ENCODE results near the gene MEIS3.

MEIS3 gene

DNA sequence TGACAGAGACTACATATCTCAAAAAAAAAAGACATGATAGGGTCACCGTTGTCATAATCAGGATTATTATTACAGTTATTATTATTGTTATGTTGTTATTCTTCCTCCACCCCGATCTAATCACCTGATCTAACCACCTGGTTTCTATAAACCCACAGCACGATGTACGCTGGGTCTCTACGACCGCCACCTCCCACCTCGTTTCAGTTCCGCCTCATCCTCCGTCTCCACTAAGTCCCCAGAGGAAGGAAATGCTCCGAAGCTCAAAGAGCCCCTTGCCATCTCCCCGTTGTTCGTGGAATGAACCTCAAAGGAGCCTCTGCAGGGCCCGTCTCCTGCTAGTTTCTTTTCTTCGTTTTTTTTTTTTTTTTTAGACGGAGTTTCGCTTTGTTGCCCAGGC lies 15.9 kb upstream of the MEIS3 start:
- no peak for DNase-seq

DNA sequence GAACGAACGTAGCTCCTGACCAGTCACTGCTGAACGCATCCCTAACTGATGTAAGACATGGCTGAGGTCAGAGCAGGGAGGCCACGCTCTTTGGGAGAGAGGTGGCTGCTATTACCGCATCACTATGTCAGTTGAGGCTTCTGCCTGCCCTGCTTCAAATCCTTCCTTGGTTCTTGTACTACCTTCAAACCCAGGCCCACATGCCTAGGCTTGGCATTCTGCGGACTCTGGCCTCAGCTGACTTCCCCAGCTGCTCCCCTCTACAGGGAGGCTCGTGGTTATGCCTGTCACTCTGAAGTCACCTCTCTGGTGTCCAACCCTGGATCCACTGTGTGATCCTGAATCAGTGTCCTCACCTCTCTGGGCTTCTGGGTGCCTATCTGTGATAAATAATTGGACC lies 14.8 kb upstream of the MEIS3 start:
- no peak for DNase-seq

DNA sequence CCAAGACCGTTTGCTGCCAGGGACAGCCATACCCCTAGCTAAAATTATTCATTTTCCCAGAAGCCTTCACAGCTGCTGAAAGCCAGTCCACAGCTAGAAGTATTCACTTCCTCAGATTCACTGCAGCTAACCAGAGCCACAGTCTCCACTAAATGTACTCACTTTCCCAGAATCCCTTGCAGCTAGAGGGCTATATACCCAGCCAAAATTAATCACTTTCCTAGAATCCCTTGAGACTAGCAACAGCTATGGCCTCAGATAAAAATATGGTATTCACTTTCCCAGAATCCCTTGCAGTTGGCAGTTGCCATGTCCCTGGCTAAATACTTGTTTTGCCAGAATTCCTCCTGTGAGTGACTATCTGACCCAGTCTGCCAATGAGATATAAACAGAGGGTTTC lies 13.8 kb upstream of the MEIS3 start:
- no peak for DNase-seq

DNA sequence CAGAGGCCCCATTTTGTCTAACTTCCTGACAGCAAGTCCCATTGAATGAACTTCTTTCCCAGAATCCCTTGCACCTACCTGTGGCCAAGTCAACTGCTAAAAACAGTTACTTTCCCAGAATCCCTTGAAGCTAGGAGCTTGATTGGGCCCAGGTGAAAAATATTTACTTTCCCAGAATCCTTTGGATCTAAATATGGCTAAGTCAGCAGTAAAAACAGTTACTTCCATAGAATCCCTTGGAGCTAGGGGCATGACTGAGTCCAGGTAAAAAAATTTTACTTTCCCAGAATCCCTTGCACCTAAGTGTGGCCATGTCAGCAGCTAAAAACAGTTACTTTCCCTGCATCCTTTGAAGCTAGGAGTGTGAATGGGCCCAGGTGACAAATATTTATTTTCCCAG lies 13.2 kb upstream of the MEIS3 start:
- DNase-seq, result no peak

DNA sequence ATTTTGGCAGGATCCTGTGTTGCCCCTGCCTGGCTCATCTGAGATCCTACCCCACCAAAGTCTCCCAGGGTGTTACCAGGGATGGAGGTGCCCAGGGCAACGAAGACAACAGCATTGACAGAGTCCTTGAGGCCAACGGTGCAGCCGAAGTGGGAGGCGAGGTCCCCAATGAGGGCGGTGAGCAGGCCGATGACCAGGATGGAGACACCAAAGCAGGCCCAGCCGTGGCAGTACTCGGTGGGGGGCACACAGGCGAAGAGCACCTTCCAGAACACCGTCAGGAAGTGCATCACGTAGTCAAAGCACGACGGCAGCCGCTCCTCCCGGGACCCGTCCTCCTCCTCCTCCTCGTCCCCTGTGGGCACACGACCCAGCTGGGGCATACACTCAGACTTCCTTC lies 12.8 kb upstream of the MEIS3 start:
- no peak for DNase-seq

DNA sequence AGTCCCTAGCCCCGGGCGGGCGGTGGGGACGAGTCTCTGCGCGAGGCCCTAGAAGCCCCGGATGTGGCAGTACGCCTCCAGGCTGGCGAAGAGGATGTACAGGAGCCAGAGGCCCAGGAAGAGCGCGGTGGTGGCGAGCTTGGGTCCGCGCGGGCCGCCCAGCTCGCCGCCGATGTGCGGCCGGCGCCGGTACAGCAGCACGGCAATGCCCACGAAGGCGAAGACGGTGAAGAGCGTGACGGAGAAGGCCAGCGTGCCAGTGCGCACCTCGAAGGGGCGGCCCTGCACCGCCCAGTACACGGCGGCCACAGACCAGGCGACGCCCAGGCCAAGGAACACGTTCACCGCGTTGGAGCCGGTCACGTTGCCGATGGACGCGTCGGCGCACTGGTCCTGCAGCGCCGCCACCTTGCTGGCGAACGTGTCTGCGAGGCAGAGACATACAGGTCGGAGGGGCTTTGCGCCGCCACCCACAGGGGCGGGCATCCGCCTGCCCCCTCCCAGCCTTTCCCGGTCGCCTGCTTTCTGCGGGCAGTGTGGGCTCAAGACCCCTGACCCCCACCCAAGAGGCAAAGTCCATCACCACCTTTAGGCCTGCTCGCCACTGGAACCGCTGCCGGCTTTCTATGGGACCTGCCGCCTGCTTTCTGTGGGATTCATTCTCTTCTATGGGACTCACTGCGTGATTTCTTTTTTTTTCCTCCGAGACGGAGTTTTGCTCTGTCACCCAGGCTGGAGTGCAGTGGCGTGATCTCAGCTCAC lies 10.9 kb upstream of the MEIS3 start:
- DNase-seq, result no peak

DNA sequence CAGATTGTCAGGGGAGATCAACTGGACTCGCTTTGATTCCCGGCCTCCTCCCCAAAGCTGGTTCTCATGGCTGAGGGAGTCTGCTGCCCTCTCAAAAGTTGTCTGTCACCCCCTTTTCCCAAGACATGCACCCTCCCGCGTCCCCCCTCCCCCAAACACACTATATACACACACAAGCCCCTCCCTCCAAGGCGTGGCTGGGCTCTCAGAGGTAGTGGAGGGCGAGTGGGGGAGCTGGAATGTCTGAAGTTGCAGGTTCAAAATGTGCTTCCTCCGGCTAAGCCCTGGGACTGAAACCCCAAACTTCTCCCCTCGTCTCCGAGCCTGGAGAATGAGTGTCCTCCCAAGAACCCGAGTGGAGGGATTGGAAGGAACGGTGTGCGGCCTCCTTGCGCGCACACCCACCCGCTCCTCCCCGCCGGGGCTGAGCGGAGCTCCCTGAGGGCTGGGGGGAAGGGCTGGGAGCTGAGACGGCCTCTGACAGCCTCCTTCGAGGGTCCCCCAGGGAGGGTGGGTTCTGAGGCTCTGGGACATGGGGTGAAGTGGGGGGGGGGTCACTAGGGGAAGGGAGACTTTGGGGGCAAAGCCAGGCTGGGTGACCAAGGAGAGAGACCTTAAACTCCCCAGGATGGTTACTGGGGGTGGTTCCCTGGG lies 9.9 kb upstream of the MEIS3 start:
- no peak for DNase-seq

DNA sequence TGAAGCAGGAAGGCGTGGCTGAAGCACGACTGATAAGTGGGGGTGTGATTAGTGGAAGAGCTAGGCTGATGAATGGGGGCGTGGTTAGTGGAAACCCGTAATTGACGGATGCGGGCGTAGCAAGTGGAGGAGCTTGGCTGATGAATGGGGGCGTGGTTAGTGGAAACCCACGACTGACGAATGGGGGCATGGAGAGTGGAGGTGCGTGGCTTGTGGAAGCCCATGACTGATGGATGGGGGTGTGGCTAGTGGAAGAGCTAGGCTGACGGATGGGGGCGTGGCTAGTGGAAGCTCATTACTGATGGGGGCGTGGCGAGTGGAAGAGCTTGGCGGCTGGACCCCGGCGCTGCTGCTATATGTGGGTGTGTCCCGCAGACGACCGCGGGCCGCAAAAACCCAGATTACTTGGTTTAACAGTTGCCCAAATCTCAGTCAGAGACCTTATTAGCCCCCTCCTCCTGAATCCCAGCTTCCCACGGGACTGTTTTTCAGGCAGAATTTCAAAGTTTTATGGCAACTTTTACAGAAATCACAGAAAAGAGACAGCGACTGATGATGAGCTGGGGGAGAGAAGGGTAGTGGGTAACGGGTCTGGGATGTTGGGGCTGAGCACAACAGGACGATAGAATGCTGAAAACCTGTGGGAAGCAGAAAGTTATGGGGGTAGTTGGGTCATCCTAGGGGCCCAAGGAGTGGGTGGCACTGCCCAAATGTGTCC lies 9.0 kb upstream of the MEIS3 start:
- peak in 3 of 4 experiments; percentile 35 to 60 (median 50) for DNase-seq

DNA sequence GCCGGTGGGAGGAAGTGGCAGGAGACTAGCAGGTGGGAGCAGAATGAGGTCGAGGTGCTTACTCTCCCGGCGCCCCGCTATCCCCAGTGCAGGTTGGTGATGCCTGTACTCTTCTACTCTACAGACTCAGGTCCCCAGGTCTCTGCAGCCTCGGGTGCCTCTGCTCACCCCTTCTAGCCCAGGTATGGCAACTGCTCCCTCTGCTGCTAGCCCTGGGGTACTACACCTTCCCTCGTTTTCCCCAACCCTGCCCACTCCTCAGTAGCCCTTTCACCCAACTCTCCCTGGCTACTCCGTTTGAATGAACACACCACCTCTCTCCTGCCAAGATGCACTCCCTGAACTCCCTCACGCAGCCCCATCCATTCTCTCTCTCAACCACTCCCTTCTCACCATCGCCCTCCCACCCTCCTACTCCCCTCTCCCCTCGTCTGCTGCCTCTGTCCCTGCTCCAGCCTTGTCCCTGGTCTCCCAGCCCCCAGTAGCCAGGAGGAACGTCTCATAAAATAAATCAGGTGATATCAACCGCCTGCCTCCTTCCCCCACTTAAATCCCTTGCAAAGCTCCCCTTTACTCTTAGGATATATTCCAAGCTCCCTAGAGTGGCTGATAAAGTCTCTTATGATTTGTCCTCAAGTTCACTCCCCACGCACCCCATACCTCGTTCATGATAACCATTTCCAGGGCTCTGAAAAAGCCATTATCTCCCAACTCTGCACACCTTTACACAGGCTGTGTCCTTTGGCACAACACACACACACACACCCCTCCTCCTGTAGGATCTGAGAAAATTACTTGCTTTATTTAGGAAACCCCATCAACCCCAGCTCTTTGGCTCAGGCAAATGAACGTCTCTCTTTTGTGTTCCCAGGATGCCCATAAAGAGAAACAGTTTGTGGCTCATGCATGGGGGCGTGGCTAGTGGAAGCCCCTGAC lies 8.2 kb upstream of the MEIS3 start:
- DNase-seq, result peak; percentile 24 to 53 (median 38)

DNA sequence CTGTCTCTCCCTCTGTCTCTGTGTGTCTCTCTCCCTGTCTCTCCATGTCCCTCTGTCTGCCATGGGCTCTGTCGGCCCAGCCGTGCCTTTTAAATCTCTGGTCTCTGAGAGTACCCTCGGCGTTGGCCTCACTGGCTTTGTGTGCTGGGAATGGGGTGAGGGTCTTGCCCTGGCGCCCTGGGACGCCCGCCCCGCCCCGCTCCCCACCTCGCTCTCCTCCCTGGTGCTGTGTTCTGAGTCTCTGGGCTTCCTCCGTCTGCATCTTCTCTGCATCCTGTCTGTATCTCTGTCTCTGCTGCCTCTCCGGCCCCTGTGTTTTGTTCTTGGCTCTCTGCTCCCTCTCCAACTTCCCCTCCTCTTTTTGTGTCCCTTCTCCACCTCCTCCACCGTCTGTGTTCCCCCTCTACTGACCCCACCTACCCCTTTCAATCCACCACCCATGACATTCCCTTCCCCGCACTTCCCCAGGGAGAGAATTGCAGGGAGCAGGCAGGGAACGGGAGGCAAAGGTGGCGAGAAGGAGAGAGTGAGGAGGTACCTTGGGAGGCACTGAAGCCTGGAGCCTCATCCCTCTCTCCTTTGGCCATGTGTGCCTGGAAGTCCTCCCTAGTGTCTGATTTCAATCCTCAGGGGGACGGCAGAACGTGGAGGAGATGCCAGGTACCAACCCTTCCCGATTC lies 4.0 kb upstream of the MEIS3 start:
- no peak for DNase-seq

DNA sequence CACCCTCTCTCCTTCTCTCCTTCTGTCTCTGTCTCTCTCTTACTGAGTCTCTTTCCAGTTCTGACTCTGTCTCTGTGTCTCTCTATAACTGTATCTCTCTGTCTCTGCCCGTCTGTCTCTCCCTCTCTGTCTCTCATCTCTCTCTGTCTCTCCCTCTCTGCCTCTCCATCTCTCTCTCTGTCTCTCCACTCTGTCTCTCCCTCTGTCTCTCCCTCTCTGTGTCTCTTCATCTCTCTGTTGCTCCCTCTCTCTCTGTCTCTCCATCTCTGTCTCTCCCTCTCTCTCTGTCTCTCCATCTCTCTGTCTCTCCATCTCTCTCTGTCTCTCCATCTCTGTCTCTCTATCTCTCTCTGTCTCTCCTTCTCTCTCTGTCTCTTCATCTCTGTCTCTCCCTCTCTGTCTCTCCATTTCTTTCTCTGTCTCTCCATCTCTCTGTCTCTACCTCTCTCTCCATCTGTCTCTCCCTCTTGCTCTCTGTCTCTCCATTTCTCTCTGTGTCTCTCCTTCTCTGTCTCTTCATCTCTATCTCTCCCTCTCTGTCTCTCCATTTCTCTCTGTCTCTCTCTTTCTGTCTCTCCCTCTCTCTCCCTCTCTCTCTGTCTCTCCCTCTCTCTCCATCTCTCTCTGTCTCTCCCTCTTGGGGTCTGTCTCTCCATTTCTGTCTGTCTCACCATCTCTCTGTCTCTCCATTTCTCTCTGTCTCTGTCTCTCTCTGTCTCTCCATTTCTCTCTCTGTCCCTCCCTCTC lies 3.3 kb upstream of the MEIS3 start:
- no peak for DNase-seq

DNA sequence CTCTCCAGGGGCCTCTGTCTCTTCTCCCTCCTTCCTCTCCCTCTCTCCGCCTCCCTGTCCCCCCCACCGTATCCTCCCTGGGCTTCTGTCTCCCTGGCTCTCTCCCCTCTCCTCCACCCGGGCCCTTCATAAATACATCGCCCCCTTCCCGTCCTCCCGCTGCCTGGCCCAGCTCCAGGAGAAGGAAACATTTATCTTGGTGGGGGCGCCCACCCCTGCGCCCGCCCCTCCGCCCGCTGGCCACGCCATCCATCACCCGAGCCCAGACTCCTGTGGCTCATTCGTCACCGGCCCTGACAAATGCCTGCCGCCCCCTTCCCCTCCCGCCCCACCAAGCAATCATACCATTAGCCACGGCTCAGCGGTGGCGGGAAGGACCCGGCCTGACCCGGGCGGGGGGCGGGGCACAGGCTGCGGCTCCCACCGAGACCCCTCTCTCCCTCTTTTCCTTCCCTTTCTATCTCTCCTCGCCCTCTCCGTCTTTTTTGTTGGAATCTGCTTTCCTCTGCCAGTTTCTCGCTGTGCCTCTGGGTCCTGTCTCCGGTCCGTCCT lies 2.6 kb upstream of the MEIS3 start:
- no peak for DNase-seq

DNA sequence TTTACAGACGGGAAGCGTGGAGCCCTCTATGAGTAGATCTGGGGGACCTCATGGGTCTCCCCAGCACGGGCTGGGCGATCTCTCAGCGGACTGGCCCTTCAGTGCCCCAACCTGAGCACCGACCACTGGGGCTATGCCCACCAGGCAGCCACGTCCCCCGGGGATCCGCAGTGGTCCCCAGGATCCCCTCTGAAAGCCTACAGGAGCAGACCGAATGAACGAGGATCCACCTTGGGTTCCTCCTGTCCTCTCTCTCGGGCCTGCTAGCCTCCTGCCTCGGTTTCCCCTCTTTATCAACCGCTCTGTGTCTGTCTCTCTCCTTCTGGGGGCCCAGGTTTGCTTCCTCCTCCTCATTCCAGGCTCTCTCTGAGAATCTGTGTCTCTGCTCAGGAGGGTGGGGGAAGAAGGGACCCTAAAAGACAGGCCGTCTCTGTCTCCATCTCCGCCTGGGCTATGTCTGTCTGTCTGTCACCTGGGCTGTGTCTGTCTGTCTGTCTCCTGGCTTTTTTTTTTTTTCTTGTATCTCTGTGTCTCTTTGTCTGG lies 2.0 kb upstream of the MEIS3 start:
- no peak for DNase-seq

DNA sequence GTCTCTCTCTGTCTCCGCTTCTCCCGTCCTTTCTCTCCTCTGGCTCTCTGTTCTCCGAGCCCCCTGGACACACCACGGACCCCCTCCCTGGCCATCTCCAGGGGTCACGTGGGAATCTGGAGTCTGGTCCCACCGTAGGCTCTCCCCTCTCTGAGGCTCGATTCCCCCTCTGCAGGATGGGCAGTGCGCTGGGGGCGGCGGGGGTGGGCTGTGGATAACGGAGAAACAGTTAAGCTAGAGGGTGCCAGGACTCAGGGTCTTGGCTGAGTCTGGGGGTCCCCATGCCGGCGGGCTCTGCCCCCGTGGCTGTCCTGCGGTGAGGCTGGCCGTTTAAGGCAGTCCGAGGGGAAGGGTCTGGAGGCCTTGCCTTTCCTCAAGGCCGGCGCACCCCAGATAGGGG lies 462 bp upstream of the MEIS3 start:
- DNase-seq, result no peak

DNA sequence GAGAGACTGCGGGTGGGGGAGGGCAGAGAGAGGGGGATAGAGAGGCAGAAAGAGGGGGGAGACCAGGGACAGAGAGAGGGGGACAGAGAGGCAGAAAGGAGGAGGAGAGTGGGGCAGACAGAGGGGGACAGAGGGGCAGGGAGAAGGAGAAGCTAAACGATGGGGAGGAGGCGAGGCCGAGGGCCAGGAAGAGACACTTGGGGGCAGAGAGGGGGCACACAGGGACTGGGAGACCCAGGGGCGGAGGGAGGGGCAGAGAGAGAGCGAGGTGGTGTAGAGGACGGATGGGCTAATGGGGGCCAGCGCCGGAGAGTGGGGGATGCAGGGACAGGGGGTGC lies 666 bp downstream of the MEIS3 start:
- DNase-seq, result no peak

DNA sequence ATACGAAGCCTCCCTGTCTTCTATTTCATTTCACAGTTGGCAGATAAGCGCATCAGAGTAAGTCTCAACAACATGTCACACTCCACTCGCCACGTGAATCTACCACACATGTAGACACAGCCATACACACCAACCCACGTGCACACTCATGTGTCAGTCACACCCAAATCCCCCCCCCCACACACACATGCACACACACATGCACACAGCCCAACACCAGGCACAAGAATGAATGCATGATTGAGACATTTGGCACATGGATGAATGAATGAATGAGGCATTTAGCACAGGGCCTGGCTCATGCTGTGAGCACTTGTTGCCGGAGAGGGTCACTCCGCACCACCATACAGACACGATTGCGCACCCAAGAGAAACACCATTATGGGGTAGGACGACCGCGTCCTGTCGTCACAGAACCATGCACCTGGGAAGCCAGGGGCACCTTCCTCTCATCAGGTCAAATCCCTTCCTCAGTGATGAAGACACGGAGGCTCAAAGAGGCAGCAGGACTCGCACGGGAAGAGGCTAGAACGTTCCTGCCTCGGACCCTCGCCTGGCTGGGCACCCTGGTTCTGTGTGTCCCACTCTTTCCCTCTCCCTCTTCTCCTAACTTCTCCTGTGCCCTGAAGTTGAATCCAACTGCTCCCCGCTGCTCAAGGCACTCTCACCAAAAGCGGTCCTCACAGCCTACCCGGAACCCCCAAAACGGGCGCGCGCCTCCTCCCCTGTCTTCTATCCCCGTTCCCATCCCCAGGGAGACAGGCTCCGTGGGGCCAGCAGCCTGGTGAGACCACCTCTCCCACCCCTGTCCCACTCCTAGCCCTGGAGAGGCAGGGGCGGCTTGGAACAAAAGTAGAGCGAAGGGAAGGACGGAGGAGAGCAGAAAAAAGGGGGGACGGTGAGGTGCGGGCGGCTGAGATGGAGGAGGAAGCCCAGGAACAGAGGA lies 1.3 kb downstream of the MEIS3 start:
- no peak for DNase-seq

DNA sequence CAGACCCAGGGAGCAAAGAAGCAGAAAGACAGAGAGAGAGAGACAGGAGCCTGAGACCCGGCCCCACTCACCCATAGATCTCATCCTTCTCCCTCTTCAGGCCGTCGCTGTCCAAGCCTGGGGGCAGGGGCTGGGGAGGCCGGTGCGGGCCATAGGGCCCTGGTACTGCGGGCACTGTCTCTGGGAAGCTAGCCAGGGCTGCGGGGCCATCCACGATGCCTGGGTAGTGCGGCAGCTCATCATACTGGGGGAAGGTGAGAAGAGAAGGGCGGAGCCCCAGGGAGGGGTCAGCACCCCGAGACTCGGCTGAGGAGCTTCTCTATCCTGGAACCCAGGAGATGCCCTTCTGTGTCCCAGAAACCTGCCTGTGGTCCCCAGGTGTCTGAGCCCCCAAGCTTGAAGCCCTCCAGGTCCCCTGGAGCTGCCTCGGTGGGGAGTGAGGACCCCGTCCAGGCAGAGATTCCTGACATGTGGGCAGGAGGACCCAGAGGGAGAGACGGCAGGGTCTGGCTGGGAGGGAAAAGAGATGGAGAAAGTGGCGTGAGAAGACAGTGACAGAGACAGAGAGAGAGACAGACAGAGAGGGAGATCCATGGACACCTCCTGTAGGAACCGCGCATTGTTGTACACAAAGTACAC lies 2.1 kb downstream of the MEIS3 start:
- DNase-seq, result no peak

DNA sequence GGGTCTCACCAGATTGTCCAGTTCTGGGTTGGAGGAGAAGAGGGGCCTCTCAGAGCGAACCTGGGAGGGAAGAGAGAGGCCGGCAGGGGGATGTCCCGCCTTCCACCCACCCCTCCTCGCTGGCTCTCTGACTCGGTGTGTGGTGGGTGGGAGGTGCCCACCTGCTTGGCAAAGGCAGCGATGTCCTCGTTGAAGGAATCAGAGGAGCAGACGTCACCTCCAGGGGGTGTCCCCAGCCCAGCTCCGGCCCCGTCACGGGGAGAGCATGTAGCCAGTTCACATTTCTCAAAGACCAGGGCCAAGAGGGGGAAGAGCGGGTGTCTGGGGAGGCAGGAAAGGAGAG lies 2.7 kb downstream of the MEIS3 start:
- no peak for DNase-seq

DNA sequence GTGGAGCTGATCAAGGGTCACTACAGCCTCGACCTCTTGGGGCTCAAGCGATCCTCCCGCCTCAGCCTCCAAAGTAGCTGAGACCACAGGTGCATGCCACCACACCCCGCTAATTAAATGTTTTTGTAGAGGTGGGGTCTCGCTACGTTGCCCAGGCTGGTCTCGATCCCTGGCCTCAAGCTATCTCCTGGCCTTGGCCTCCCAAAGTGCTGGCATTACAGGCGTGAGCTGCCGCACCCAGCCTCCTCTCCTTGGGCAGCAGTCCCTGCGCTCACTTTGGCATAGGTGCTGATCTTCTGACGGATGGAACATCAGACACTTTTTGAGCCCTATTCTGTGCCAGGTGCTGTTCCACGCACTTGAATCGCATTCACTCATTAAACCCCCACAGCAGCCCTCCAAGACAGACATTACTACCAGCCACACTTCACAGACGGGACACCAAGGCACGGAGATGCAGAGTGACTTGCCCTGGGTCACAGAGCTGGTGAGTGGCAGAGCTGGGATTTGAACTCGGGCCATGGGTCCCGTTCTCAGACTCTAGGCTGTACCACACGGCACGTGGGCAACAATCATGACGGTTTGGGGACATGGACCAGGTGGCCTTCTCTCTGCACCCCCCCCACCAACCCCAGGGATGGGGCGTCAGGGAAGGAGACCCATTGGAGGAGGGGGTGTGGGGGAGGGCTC lies 3.2 kb downstream of the MEIS3 start:
- DNase-seq, result no peak

Data from activated naive CD4-positive, alpha-beta T cell (primary cell).